Psoas muscle (tissue), 8 donors: ENCODE results near the gene CEBPZ. TPM values are rescaled to one million over a fixed set of nuclear protein-coding genes. Genes with fewer than 3 reads are reported as not detected.
A peak's percentile ranks its signal among the peaks of the same experiment; 100 is the strongest.

ENCODE experiments used
- ATAC-seq, 4 donors: fragments of 200-7000 bp; cut with Tn5 transposase; one replicate each; pipeline ENCODE4 v1.9.1; 2020; ENCODE audit warnings: moderate library complexity in 3 of 4, mild to moderate bottlenecking in 2 of 4
- DNase-seq, 2 donors: peaks; one replicate each; pipeline ENCODE4 v3.0.0-alpha.2; 2020
- H3K27ac ChIP-seq: fragments of 200-600 bp; one replicate; pipeline ENCODE4 v1.8.0; 2022
- H3K27me3 ChIP-seq, 3 donors: fragments of 200-600 bp in 1 of 3; one replicate each; pipeline versions ENCODE4 v1.6.1 to v1.8.0; 2013 to 2022; ENCODE audit warnings: low read length in 2 of 3, mild to moderate bottlenecking in 2 of 3, moderate library complexity in 1 of 3; ENCODE audit not compliant: insufficient read depth in 3 of 3
- H3K36me3 ChIP-seq, 2 donors: fragments of 200-600 bp in 1 of 2; one replicate each; pipeline versions ENCODE4 v1.6.1 to v1.8.0; 2013 to 2022; ENCODE audit warnings: low read depth in 1 of 2, mild to moderate bottlenecking in 1 of 2, moderate library complexity in 1 of 2; ENCODE audit not compliant: insufficient read depth in 1 of 2
- H3K4me1 ChIP-seq: fragments of 200-600 bp; one replicate; pipeline ENCODE4 v1.8.0; 2022
- H3K4me3 ChIP-seq: fragments of 200-600 bp; one replicate; pipeline ENCODE4 v1.8.0; 2022; ENCODE audit warnings: mild to moderate bottlenecking
- H3K9me3 ChIP-seq: fragments of 200-600 bp; one replicate; pipeline ENCODE4 v1.8.0; 2022
- WGBS, 3 donors: extraction: QIAGEN DNeasy Blood & Tissue Kit; methylation state at CpG; one replicate each; pipeline versions ENCODE4 v1.1.6 to v1.1.7; 2013; 5-methylcytosine and 5-hydroxymethylcytosine counted together
- intact Hi-C, 2 donors: fragments of 100-400 bp; cut with DNase I; formaldehyde crosslinking; loops; one replicate each; pipeline versions ENCODE4 v1.11.0 to v1.14.2; 2022
- polyA plus RNA-seq, 3 donors: library from polyadenylated mRNA; stranded (reverse); fragments of 200-250 nt; gene quantifications; one replicate each; pipeline ENCODE4 v1.2.3, GENCODE V29; 2013
- total RNA-seq, 4 donors: library from RNA; stranded (reverse); fragmentation: NEBNext Ultra II Directional in 2 of 4; extraction: Animal tissue kit (Norgen Biotek cat#: 25700) in 2 of 4; gene quantifications; one replicate each; pipeline versions ENCODE4 v1.2.1 to v1.2.4, GENCODE V29; 2021 to 2023
- TF ChIP-seq, protein P1 (sequence below): fragments of 200-600 bp; IDR thresholded peaks from one replicate; pipeline ENCODE4 v1.8.0; 2022; ENCODE audit warnings: antibody characterized with exemption
- donor health status: healthy with polysubstance abuse.
- donor health status: DM: no; HTN: no; CAD: no; lungs with moderate emphysema.
- donor health status: Bipolar disorder and iron deficiency.
- donor health status: healthy.
- donor health status: DM: yes; HTN: yes; CAD: no.
- donor health status: DM: no; HTN: no; CAD: no.
- donor health status: DM: no; HTN: no; CAD: no.
- donor health status: DM: yes; HTN: yes; CAD: no.

Gene CEBPZ
- total and polyA plus RNA-seq, 7 donors = 31.7 to 124 (median 70.4) TPM

DNA sequence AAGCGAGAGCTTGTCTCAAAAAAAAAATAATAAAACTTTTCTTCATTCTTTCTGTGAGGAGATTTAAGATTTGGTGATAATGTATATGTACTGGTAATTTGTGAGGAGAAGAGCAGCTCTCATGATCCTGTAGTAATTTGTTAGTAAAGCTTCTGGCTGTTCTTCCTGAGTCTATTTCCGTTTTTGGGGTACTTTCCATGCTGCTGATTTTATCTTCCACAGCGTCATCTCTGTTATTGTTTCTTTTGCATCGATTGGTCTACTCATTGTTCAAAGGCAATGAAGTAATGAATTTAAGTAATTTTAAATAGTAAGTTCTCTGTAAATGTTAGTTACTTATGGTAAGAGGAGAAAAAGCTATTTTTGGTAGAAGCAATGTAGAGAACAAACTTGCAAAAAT lies 12.0 kb upstream of the CEBPZ start:
- peak overlapping the region; percentile 46 for H3K27ac ChIP-seq
- 84 to 89% (median 89%) methylated on average over 4 of the region's 4 CpGs for WGBS, 3 donors
- no peaks in the 10 kb centered on the region for H3K4me1 ChIP-seq
- DNase-seq (no peak), ATAC-seq (no peak)
- peaks cover 5 to 100% of the 10 kb centered on the region in 2 donors for H3K36me3 ChIP-seq
- H3K4me3 ChIP-seq = no peak overlapping the region
- H3K27me3 ChIP-seq = no peaks in the 10 kb centered on the region
- intact Hi-C loops = no loop called here
- TF ChIP-seq, protein P1, sequence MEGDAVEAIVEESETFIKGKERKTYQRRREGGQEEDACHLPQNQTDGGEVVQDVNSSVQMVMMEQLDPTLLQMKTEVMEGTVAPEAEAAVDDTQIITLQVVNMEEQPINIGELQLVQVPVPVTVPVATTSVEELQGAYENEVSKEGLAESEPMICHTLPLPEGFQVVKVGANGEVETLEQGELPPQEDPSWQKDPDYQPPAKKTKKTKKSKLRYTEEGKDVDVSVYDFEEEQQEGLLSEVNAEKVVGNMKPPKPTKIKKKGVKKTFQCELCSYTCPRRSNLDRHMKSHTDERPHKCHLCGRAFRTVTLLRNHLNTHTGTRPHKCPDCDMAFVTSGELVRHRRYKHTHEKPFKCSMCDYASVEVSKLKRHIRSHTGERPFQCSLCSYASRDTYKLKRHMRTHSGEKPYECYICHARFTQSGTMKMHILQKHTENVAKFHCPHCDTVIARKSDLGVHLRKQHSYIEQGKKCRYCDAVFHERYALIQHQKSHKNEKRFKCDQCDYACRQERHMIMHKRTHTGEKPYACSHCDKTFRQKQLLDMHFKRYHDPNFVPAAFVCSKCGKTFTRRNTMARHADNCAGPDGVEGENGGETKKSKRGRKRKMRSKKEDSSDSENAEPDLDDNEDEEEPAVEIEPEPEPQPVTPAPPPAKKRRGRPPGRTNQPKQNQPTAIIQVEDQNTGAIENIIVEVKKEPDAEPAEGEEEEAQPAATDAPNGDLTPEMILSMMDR = no peak
- no peaks in the 10 kb centered on the region for H3K9me3 ChIP-seq

DNA sequence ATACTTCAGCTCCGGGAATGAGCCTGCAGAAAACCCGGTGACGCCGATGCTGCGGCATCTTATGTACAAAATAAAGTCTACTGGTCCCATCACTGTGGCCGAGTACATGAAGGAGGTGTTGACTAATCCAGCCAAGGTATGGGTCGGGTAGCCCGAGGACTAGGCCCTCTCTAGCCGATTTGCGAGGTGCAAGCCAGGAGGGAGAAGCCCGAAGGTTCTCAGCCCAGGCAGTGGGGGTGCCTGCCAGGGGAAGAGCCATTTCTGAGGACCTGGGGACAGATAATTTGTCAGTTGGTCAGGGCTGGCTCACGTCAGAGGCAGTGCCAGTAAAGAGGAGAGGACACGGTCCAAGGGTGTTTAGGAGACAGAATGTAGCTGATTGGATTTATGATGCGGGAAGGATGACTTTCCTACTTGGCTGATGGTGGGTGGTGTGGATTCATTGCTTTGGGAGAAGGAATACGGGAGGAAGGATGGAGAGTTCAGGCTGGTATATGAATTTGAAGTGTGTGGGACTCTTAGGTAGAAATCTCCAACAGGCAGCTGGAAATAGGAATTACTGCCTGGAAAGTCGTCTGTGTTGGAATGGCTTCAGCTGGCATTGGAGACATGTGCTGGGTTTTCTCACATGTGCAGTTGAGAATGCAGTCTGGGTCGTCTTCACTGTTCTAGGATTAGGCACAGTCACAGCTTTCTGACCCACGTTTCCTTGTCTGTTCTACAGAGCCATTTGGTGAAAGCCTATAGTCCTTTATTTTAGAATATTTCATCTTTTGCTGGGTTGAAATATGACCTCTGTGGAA lies 936 bp upstream of the CEBPZ start:
- peak overlapping the region; percentile 91 for H3K27ac ChIP-seq
- intact Hi-C loops = loop anchor here in 1 of 2 donors (5.0 kb wide), 2 partner anchors 75 to 150 kb away; partner anchors contain the start of genes EIF2AK2, GPATCH11 and HEATR5B
- peak; percentile 39 to 61 (median 56) for ATAC-seq
- H3K4me3 ChIP-seq = peak overlapping the region; percentile 84
- TF ChIP-seq, protein P1 = no peak
- no peaks in the 10 kb centered on the region for H3K27me3 ChIP-seq
- 6 to 7% (median 7%) methylated on average over 18 of the region's 18 CpGs for WGBS, 3 donors
- peak; percentile 20 to 53 for DNase-seq
- peaks cover 27% of the 10 kb centered on the region for H3K4me1 ChIP-seq
- H3K36me3 ChIP-seq = peaks cover 9 to 39% of the 10 kb centered on the region in 2 donors
- H3K9me3 ChIP-seq = no peaks in the 10 kb centered on the region

DNA sequence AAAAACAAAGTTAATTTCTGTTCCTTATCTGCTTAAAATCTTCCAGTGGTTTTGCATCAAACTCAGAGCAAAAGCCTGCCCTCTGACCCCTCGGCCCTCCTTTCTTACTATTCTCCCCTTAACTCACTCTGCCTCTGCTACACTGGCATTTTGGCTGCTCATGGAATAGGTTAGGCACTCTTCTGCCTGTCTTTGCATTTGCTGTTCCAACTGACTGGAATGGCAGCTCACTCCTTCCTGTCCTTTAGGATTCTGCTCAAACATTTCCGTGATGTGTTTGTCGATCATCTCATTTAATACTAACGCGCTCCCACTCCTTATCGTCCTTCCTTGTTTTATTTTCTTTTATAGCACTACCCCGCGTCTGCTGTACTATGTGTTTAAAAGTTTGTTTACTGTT lies 815 bp downstream of the CEBPZ start:
- H3K27me3 ChIP-seq = no peaks in the 10 kb centered on the region
- peak overlapping the region; percentile 91 for H3K27ac ChIP-seq
- peaks cover 9 to 34% of the 10 kb centered on the region in 2 donors for H3K36me3 ChIP-seq
- intact Hi-C loops = loop anchor here in 1 of 2 donors (5.0 kb wide), 2 partner anchors 73 to 148 kb away; partner anchors contain the start of genes EIF2AK2, GPATCH11 and HEATR5B
- no peaks in the 10 kb centered on the region for H3K9me3 ChIP-seq
- H3K4me1 ChIP-seq = peaks cover 30% of the 10 kb centered on the region
- DNase-seq (no peak), ATAC-seq (peak in 1 of 4 donors; percentile 18)
- H3K4me3 ChIP-seq = peak overlapping the region; percentile 84
- TF ChIP-seq, protein P1 = no peak
- 1 to 2% (median 1%) methylated on average over 8 of the region's 8 CpGs for WGBS, 3 donors

DNA sequence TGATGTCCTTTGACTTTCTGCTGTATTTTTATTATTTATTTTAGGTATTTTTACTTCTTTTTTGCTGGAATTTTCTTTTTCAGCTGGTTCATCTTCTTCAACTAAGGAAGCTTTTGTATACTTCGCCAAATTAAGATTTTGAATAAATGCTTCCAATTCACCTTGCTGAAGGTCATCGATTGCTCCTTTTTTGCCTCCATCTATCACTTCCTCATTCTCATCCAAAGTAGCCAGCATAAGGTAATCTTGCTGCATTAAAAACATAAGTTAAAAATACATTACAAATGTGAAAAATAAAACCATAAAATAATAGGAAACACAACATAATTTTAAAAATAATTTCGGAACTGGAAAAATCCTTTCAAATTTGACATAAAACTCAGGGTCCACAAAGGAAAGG lies 2.6 kb downstream of the CEBPZ start:
- DNase-seq (no peak), ATAC-seq (no peak)
- Histone ChIP-seq H3K27me3 (no peaks in the 10 kb centered on the region), H3K4me3 (no peak overlapping the region), H3K36me3 (peaks cover 9 to 37% of the 10 kb centered on the region in 2 donors), H3K4me1 (peaks cover 34% of the 10 kb centered on the region), H3K27ac (no peak overlapping the region), H3K9me3 (no peaks in the 10 kb centered on the region)
- TF ChIP-seq, protein P1 = no peak
- 96 to 97% (median 96%) methylated on average over 3 of the region's 3 CpGs for WGBS, 3 donors
- intact Hi-C loops = no loop called here
